HG03342 (cell line): ENCODE data around the gene GOLGA1.
"Not testable (repeated sequence)": the region's sequence is repeated elsewhere in the genome, so short reads cannot be mapped to it uniquely, and the experiment has no call there.

ENCODE experiments used
- ATAC-seq: cut with Tn5 transposase; IDR thresholded peaks from one replicate; pipeline ENCODE4 v1.9.1; 2021; ENCODE audit warnings: mild to moderate bottlenecking, moderate library complexity; ENCODE audit not compliant: unreplicated experiment

Gene GOLGA1

DNA sequence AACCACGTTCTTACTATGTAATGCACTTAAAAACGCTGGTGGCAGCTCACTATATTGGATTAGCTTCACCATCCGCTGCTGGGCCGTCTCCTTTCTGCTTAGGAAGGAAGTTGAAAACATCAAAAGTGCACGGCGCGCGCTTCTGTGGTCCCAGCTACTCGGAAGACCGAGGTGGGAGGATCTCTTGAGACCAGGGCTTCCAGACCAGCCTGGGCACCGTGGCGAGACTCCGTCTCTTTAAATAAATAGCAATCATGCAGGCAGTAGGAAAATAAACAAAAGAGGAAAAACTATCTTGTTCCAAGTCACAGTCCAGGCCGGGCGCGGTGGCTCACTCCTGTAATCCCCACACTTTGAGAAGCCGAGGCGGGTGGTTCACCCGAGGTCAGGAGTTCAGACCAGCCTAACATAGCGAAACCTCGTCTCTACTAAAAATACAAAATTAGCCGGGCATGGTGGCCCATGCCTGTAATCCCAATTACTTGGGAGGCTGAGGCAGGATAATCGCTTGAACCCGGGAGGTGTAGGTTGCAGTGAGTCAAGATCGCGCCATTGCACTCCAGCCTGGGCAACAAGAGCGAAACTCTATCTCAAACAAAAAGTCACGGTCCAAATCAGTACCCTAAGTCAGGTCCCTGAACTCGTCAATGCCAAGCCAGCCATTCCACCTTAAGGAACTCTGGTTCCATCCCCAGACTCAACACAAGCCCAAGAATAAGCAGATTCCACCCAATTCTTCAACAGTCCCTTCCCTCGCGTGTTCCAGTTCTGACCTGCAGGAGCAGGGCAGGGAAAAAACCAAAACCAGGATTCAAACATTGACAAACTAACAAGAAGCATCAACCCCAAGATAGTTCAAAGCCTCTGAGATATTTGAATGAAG lies 1.0 kb upstream of the GOLGA1 start:
- ATAC-seq: peak; percentile 11

DNA sequence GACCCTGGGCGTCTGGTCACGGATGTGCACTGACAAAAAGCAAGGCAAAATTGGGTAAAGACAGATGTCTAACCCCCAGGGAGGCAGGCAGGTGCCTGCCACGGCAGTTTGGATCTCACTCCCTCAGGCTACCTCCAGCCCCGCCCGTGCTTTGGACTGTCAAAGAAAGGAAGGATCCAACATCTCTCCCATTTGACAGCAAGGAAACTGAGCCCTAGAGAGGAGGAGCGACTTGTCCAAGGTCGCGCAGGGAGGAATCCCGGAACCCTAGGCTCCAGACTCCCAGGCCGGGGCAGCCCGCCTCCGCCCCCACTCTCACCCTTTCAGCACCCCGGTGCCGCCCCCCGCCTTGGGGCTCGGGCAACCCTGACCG lies 376 bp downstream of the GOLGA1 start:
- ATAC-seq: peak; percentile 25

DNA sequence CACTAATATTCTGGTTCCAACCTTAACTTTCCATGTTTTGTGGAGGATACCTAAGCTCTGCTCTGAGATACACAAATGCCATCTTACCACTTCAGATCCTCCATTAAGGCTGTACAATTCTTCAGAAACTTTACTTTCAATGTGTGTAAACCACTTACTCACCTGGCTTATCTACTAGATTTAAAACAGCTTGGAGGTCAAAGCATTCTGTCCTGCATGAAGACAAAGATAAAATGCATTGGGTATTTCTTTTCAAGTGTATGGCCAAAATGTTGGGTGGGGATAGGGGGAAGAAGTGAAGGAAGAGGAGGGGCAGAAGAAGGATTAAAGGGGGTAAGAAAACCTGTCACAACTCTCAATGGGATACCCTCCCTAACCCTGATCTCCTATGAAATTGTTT lies 939 bp downstream of the GOLGA1 start:
- ATAC-seq: no peak

DNA sequence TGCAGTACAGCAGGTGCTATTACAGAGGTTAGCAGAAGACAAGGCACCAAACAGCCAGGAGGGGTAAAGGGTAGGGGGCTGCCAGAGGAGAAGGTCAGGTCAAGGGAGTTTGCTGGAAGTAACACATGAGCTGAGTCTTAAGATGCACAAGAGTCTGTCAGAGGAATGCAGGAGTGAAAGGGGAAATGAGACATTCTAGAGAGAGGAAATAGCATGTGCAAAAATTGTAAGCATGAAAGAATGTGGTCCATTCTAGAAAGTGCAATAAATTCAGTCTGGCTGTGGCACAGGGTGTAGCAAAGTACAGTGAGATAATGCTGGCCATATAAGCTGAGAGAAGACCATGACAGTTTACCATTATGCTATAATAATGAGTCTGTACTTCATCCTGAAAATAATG lies 6.6 kb downstream of the GOLGA1 start:
- ATAC-seq: no peak

DNA sequence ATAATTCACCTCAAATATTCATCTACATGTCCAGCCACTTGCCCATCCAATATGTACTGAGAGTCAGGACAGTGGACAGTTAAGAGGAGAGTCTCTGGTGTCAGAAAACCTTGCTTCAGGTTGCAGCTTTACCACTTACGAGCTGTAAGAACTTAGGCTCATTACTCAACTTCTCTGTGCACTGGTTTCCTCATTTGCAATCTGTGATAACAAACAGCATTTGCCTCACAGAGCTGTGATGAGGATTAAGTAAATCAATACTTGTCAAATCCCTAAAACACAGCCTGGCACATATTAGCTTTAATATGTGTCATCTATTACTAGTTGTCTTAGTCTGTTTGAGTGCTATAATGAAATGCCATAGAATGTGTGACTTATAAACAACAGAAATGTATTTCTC lies 8.6 kb downstream of the GOLGA1 start:
- ATAC-seq: no peak

DNA sequence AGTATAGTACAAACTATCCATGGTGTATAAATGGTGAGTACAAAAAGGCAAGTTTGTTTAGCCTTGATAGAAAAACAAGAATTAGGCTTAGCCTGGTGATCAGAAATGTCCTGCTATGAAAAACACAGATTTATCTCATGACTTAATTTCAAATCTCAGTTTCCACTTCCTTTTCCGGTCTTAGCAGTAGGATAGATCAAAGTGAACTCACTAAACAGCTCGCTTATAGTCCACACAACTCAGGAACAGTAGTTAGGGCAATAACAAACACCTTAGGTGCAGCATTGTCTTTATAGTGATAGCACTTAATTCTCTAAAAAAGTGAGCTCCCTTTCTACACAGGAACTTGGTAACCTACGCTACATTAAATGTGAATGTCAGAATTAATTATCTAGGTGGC lies 11.4 kb downstream of the GOLGA1 start:
- ATAC-seq: no peak

DNA sequence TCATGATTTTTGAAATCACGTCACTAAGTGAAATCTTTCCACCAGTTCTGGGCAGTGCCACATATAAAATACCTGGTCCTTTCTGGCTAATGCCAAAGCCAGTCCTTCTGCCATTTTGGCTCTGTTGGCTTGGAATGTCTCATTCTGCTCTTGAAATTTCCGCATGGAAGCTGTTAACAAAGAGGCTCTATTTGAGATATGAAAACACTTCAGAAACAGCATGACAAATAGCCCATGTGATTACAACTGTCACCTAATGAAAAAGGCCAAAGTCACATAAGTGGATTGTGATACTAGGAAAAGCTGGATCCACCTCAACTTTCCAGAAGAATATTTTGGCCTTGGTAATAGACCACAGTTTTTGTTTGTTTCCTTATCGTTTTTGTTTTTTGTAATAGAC lies 12.8 kb downstream of the GOLGA1 start:
- no peak for ATAC-seq

DNA sequence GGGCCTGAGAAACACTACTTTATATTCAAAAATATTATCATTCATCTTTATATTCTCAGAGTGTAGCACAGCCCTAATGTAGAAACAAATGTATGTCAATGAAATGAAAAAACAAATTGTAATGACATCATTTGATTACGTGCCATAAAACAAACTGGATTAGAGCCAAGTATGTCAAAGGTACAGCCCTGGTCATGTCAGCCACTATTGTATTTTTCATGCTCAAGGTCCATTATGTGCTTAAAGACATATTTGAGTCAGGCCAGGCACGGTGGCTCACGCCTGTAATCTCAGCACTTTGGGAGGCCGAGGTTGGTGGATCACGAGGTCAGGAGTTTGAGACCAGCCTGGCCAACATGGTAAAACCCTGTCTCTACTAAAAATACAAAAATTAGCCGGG lies 20.5 kb downstream of the GOLGA1 start:
- not testable (repeated sequence) for ATAC-seq

DNA sequence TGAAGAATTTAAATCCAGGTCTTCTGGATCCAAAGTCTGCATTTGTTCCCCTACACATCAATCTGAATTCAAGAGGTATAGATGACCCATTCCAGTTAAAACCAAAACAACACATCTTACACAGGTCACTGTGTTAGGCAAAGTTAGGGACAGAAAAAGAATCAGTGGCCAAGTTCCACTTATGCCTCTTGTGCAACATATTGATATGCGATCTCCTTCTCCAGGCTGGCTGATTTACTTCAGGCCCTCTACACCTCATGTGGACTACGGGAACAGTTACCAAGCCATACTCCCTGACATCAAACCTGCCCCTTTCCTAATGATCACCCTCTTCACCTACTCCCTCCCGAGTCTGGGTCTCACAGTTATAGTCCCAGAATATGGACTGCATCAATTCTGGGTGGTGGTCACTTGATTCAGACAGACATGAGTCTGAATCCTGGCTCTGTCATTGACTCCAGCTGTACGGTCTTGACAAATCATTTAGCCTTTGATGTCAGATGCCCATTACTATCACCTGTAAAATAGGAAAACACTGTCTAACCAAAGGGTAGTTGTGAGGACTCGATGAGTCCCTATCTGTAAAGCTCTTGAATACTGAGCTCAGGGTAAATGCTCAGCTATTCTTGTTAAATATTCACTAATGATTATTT lies 26.0 kb downstream of the GOLGA1 start:
- no peak for ATAC-seq

DNA sequence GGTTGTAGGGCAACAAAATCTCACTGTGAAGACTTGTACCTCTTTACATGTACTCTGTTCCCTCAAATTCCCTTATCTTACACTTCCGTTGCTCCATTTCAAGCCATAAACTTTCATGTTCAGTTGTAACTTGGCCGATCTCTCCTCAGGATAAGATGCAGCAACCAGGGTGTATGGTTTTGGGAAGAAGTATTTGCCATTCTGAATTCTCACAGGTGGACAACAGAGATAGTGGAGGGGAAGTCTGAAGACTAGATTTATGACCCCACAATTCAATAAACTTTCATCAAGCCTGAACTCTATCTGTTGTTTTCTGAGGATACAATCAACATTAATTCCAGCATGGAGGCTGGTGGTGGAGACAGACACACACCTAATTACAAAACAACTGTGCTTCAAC lies 27.5 kb downstream of the GOLGA1 start:
- no peak for ATAC-seq

DNA sequence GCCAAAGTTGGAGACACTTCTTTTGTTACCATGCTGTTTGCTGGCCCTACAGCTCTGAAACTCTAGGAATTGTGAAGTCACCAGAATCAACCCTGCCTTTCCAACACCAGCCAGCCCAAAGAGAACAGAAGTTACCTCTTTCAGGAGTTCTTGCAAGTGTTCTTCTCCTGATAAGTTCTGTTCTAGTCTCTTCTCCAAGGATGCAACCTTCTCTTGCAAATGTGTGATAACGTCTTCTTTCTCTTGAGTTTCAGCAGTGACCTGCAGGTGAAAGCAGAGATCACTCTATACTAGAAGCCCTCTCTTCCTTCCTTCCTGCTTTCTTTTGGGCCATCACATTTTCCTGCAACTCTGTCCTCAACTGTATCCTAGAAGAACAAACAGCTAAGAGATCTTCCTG lies 29.1 kb downstream of the GOLGA1 start:
- ATAC-seq: no peak

DNA sequence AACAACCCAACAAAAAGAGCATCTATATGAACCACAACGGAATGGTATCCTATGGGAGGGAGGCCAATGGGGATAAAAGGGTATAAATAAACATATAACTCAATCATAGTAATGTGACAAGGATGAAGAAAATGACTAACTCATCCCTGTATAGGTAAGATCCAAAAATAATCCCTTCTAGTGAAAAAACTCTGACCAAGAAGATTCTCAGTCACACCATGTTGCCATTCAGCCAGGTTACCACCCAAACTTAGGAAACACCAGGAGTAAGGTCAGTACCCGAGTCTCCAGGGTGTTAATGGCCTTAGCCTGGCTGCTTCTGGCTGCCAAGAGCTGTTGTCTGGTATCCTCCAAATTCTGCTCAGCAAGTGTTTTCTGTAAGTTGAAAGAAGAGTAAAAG lies 32.8 kb downstream of the GOLGA1 start:
- no peak for ATAC-seq

DNA sequence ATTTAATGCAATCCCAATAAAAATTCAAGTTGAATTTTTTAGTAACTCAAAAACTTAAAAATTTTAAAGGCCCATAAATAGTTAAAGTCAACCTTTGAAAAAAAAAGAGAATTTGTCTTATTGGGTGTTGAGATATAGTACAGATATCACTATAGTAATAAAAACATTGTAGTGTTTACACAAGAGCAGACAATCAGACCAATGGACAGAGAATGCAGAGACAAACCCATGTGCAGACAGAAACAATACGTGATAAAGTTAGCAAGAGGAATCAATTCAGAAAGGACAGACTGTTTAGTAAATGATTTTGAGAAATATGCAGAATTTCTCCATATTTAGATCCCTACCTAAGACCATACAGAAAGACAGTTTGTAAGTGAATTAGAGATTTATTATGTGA lies 33.9 kb downstream of the GOLGA1 start:
- no peak for ATAC-seq

DNA sequence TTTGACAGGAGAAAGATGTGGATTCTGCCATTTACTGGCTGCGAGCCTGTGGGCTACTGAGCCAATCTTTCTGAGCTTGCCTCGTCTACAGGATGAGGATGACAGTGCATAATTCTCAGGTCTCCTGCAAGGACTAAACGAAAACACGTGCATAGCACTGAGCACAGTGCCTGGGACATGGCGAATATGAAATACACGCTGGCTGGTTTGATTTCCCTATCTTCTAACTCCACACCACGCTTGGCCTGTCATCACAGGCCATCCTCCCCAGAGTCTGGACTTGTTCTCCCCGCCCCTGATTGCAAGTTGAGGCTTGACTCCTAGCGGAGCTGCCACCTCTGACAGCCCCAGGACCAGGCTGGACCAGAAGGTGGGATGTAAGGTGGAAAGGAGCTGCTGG lies 41.0 kb downstream of the GOLGA1 start:
- ATAC-seq: no peak

DNA sequence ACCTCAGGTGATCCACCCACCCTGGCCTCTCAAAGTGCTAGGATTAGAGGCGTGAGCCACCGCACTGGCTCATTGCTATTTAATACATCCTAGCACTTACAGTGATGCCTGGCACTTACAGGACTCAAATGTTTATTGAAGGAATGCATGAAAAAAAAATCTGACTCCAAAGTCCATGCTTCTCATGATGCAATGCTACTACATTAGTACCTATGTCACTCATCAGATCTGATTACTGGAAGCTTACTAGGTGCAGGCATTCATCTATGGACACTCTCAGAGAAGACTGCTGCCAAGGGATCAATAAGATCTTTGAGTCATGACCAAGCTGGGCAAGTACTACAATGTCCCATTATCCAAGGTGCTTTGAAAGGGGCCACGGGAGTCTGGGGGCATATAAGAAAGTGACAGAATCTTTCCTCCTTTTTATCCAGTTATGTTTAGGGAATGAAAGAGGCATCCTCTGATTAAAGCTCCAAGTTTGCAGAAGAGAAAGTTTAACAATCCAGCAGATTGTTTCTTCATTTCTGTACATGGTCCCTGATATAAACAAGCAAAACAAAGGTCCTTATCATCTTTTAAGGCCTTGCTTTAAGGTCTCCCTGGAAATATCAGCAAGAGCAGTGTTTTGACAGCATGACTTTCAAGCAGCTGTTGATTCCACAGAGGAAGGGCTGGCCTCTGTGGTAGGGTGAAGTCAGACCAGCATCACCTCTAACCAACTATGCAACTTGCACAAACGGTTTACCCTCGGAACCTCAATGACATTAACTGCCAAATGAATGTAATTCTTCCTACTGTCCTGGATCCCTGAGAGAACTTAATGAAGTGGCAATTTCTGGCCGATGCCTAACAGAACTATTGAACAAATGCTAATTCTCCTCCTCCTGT lies 43.1 kb downstream of the GOLGA1 start:
- no peak for ATAC-seq

DNA sequence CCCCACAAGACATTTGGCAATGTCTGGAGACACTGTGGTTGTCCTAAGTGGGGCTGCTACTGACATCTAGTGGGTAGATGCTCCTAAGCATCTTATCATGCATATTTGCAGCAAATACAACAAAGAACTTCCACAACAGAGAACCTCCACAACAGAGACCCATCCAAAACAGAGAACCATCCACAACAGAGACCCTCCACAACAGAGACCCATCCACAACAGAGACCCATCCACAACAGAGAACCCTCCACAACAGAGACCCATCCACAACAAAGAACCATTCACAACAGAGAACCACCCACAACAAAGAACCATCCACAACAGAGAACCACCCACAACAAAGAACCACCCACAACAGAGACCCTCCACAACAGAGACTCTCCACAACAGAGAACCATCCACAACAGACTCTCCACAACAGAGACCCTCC lies 46.1 kb downstream of the GOLGA1 start:
- ATAC-seq: no peak

DNA sequence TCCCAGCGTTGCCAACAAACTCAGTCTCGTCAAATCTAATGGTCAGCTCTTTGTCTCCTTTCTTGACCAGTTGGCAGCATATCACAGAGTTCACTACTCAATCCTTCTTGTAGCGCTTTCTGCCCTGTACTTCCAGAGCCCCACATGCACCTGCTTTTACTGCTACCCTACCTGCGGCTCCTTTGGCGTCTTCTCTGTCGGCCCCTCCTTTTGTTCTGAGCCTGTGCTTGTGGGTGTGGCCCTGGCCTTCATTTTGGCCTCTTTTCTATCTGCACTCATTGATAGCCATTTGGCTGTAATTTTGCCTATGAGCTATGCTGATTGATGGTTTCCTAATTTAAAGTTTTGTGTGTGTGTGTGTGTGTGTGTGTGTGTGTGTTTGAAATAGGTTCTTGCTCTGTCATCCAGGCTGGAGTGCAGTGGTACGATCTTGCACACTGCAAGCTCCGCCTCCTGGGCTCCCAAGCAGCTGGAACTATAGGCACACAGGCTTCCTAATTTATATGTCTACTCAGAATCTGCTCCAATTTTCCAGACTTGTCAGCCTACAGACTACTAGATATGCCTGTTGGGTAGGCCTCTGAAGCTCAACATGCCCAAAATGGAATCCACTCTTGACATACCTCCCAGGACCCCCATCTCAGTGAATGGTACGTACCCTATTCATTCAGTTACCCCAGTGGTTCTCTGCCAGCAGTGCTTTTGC lies 46.7 kb downstream of the GOLGA1 start:
- no peak for ATAC-seq

DNA sequence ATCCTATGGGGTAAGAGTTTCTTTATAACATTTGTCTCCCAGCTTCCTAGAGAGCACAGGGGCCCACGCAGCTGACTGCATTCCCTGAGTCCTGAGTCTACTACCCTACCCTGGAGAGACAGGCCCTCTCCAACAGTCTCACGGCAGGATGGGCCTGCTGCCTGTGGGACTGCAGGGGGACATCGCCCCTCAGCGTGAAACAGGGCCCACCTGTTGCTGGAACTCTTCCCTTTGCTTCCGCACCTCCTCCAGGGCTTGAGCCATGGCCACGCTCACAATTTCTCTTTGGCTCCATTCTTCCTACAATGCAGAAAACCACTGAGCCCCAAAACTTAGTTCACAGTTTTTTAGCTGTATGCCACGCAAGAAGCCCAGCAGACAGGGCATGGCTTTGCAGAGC lies 50.7 kb downstream of the GOLGA1 start:
- ATAC-seq: no peak

DNA sequence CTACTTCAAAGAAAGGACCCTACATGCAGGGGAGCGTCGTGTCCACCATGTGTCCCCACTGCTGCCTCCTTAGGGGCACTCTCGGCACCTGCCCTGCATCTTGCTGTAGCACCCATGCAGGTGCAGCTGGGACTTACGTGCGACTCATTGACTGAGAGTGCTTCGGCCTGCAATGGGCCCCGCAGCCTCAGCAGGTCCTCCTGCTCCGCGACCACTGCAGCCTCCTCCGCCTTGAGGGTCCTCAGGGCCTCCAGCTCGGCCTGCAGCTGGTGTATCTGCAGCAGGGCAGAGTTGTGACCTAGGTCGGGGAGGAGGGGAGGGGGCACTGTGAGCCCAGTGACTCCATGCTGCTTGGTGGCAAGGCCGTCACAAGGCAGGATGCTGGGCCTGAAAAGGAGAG lies 51.9 kb downstream of the GOLGA1 start:
- no peak for ATAC-seq

DNA sequence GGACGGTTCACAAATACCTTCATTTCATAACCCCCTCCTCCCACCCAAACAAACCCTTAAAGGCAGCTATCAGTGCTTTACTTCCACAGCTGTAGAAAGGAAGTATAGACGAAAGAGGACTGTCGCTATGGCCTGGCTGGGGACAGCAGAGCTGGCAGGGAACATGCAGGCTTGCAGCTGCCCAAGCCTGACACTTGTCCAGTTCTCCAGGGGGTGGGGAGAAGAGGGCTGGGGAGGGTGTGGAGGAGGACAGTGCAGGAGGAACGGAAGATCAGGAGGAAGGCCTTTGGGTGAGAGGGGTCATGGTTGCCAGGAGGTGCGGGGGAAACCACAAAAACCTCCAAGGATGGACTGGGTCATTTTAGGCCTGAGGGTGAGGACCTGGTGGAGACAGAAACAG lies 53.1 kb downstream of the GOLGA1 start:
- no peak for ATAC-seq
